Activated T-helper 1 cell treated with Interleukin-2 at 50 U/mL for 16 hours (primary cell): ENCODE data around the gene SMOC2.
"Not testable (repeated sequence)": the region's sequence is repeated elsewhere in the genome, so short reads cannot be mapped to it uniquely, and the experiment has no call there.

ENCODE experiments used
- DNase-seq: peaks from one replicate; pipeline ENCODE4 v3.0.0-alpha.2; 2020; ENCODE audit warnings: low read depth

The SMOC2 gene

GRCh38 chr6:168538892-168539811 lies 98.2 kb downstream of the SMOC2 start:
- no peak for DNase-seq

DNA sequence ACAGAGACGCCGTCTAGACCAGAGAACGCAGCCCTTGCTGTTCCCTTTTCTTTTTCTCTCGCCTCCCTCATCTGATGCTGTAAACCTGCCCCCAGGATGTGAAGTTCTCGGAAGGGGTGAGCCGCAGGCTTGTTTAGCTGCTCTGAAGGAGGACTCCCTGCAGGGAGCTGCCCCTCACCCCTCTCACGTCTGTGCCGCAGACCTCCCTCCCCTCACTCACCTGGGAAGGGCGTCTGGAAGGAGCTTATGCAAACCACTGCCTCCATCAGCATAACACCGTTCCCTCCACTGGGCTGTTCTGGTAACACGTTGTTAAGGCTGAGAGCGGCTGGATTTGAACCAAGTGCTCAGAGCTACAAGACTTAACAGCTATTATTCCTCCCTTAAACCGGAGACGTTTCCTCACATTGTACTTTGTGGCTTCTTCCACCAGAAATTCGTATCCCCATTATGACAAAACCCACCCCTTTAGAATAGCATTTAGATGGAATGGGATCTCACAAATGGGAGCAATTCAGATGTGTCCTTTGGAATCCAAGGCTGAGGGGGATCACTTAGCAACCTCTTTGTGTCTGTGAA lies 99.8 kb downstream of the SMOC2 start:
- DNase-seq: no peak

- DNase-seq: no peak
Measured at GRCh38 chr6:168541307-168541706, 100.3 kb downstream of the SMOC2 start.

DNA sequence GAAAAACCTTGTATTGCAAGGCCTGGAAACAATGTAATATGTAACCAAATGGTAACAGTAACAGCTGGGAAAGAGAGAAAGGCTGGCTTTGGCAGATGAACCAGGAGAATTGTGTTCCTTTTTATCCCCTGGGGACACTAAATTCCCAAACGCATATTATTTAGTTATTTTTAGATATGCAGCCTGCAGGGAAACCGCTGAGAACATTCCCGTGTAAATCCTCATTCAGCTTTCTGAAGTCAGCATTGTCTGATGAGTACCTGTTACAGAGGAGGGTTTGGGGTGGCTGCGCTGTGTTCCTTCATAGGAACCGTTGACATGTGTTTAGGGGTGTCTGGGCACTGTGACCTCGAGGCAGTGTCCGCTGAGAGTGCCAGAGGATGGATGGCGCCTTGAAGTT lies 101.3 kb downstream of the SMOC2 start:
- DNase-seq: no peak

GRCh38 chr6:168545428-168545827 lies 104.4 kb downstream of the SMOC2 start:
- no peak for DNase-seq

DNA sequence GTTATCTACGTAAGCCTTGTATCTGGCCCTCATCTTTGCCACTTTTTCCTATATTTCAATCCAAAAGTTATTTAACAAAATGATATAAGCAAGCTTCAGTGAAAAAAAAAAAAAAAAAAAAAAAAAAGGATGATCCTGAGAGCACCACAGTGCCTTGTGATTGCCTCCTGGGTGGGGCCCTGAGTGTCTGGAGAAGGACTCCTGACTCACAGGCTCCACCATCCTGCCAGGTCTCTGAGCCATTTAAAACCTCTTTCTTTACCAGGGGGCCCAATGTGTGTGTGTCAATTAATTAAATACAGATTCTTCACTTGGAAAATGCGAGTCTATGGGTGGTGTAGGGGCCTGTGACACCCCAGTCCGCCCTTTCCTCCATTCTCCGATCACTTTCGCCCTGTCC lies 105.2 kb downstream of the SMOC2 start:
- no peak for DNase-seq

GRCh38 chr6:168546730-168547129 lies 105.7 kb downstream of the SMOC2 start:
- no peak for DNase-seq

DNA sequence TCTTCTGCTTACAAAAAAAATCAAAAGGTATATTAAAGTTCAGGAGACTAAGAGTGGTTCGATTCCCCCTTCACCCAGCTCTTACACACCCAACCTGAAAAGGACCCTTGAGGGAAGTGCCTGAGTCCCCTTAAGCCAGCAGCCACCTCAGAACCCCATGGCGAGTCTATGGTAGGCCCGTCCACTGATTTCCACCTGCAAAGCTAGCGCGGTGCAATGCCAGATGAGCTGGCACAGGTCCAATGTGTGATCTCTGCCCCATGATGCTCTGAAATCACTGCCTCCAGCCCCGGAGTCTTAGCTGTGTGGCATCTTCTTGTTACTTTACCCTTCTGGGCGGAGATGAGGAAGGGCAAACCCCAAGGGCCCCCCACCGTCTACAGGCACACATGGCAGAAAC lies 109.3 kb downstream of the SMOC2 start:
- no peak for DNase-seq

DNA sequence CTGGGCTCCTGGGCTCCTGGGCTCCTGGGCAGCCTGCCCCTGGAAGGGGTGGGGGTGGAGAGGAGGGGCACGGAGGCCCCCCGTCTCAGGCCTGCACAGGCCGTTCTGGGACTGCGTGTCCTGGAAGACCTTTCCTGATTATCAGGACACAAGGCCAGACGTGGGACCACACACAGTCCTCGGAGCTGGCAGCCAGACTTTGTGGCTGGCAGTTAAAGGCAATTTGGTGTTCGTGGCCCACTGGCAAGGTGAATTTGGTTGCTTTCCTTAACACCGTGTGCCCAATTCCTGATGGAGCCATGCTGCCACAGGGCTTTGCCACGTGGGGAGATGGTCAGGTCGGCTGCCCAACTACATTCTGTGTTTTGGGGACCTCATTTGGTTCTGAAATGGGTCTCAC lies 113.5 kb downstream of the SMOC2 start:
- DNase-seq: no peak

- no peak for DNase-seq
Measured at GRCh38 chr6:168554898-168555617, 114.1 kb downstream of the SMOC2 start.

GRCh38 chr6:168555618-168556273 lies 114.8 kb downstream of the SMOC2 start:
- no peak for DNase-seq

- no peak for DNase-seq
Measured at GRCh38 chr6:168557512-168557911, 116.5 kb downstream of the SMOC2 start.

DNA sequence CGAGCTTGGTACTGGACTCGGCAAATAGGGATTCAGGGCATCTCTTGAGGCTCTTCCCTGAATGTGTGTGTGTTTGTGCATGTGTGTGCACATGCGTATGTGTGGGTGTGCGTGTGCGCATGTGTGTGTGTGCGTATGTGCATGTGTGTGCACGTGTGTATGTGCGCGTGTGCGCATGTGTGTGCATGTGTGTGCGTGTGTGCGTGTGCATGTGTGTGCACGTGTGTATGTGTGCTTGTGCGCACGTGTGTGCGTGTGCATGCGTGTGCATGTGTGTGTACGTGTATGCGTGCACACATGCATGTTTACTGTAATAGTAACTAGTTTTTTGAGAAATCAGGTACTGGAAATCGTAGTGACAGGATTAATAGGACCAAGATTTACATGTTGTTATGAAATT lies 117.7 kb downstream of the SMOC2 start:
- DNase-seq: no peak

GRCh38 chr6:168559574-168560098 lies 118.7 kb downstream of the SMOC2 start:
- DNase-seq: no peak

DNA sequence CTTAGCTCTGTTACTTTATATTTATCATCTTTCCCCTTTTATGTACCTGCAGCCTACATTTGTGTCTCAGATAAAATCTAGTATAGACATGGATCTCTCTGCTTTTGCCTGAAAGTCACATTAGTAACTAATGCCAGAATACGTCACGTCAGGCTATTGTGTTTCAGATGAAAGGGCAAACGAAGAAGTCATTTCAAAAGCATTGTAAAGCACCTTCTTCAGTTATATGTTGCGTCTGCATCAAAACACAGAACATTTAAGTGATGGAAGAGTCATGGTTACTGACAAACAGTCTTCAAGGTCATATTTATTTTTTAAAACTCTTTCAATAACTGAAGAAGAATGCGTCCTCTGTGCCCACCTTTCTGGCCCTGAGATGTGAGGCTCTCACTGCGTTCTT lies 119.1 kb downstream of the SMOC2 start:
- DNase-seq: no peak

GRCh38 chr6:168562576-168563151 lies 121.7 kb downstream of the SMOC2 start:
- DNase-seq: no peak

DNA sequence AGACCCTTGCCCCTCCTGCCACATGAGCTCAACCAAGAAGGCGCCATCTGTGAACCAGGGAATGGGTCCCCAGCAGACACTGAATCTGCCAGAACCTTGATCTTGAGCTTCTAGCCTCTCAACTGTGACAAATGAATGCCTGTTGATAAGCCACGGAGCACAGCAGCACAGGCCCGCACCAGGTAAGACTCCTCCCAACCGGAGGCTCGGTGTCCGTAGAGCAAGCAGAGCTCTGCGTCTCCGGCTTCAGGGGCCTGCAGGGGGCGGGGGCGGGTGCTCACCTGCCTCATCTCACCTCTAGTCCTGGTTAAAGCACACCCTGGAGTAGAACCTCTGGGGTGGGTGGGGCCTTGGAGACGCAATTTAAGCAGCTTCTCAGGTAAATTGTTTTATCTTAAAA lies 122.7 kb downstream of the SMOC2 start:
- DNase-seq: no peak

DNA sequence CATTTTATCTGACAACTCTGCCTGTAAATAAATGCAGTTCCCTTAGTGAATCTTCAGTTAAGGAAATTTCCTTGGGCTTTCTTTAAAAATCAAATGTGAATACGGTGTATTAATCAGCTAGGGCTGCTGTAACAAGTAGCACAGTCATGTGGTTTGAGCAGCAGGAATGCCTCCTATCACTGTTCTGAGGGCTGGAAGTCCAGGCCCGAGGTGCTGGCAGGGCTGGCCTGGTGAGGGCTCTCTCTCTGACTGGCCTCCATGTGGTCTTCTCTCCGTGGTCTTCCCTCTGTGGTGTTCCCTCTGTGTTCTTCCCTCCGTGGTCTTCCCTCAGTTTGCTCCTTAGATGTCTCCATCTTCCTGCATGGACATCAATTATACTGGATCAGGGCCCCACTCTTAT lies 124.1 kb downstream of the SMOC2 start:
- no peak for DNase-seq

- DNase-seq: no peak
Measured at GRCh38 chr6:168570211-168570610, 129.2 kb downstream of the SMOC2 start.

DNA sequence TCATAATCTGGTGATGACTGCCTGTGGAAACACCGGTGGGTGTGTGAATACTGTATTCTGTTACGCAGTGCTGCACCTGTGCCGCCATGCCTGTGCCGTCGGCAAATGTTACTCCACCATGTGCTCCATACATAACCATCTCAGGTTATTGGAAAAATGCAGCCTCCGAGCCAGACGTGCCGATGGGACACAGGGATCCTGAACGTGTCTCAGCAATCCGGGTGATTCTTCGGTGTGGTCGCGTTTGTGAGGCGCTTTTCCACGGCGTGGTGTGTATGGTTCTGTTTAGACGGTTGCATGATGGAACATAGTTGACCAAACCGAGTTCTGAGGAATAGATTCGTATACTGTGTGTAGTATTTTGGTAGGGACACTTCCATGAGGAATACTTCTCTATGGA lies 130.3 kb downstream of the SMOC2 start:
- no peak for DNase-seq

DNA sequence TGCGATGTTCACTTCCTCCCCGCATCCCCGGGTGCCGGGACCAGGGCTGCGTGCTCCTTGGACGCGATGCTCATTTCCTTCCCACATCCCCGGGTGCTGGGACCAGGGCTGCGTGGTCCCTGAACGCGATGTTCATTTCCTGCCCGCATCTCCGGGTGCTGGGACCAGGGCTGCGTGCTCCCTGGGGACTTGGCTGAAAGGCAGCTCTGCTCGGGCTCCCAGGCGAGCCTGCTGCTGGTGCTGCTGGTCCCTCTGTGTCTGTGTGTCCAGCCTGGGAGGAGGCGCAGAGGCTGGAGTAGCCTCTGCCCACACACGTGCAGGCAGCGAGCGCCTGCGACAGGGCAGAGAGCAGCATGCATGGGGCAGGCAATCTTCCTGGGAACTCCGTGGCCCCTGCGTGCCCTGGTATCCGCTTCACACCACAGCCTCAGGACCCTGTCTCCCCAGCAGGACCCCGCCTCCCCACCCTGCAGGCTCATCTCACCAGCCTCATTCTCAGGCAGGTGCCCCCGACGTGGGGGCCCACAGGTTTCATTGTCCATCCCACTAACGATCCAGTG lies 132.4 kb downstream of the SMOC2 start:
- DNase-seq: not testable (repeated sequence)
